ENCODE measurements around the gene JAKMIP2.

Gene JAKMIP2

GRCh38 chr5:147690595-147690994 is 91.9 kb downstream of the JAKMIP2 start:
- no peak for DNase-seq

GRCh38 chr5:147689426-147689825 is 93.1 kb downstream of the JAKMIP2 start:
- no peak for DNase-seq

GRCh38 chr5:147688656-147689356 is 93.7 kb downstream of the JAKMIP2 start:
- DNase-seq: no peak

- DNase-seq: no peak
Measured at GRCh38 chr5:147687118-147687517, 95.4 kb downstream of the JAKMIP2 start.

GRCh38 chr5:147686421-147686820 is 96.1 kb downstream of the JAKMIP2 start:
- no peak for DNase-seq

GRCh38 chr5:147685993-147686392 is 96.5 kb downstream of the JAKMIP2 start:
- no peak for DNase-seq

GRCh38 chr5:147675168-147675567 is 107.4 kb downstream of the JAKMIP2 start:
- DNase-seq: no peak

GRCh38 chr5:147674411-147674810 is 108.1 kb downstream of the JAKMIP2 start:
- DNase-seq: no peak

GRCh38 chr5:147673791-147674190 is 108.7 kb downstream of the JAKMIP2 start:
- no peak for DNase-seq

- DNase-seq: no peak
Measured at GRCh38 chr5:147673266-147673665, 109.3 kb downstream of the JAKMIP2 start.

GRCh38 chr5:147671365-147671764 is 111.2 kb downstream of the JAKMIP2 start:
- DNase-seq: no peak

- no peak for DNase-seq
Measured at GRCh38 chr5:147670815-147671214, 111.7 kb downstream of the JAKMIP2 start.

- DNase-seq: no peak
Measured at GRCh38 chr5:147669169-147669869, 113.2 kb downstream of the JAKMIP2 start.

GRCh38 chr5:147668385-147668784 is 114.1 kb downstream of the JAKMIP2 start:
- DNase-seq: no peak

- DNase-seq: no peak
Measured at GRCh38 chr5:147667363-147667762, 115.2 kb downstream of the JAKMIP2 start.

GRCh38 chr5:147666419-147666818 is 116.1 kb downstream of the JAKMIP2 start:
- DNase-seq: no peak

GRCh38 chr5:147661541-147661940 is 121.0 kb downstream of the JAKMIP2 start:
- no peak for DNase-seq

GRCh38 chr5:147659166-147659929 is 123.2 kb downstream of the JAKMIP2 start:
- DNase-seq: no peak

- no peak for DNase-seq
Measured at GRCh38 chr5:147658293-147658932, 124.1 kb downstream of the JAKMIP2 start.

- no peak for DNase-seq
Measured at GRCh38 chr5:147648597-147648996, 133.9 kb downstream of the JAKMIP2 start.

GRCh38 chr5:147645197-147645596 is 137.3 kb downstream of the JAKMIP2 start:
- no peak for DNase-seq

- no peak for DNase-seq
Measured at GRCh38 chr5:147644460-147644859, 138.1 kb downstream of the JAKMIP2 start.

- no peak for DNase-seq
Measured at GRCh38 chr5:147643142-147643541, 139.4 kb downstream of the JAKMIP2 start.
